IMR-90 (cell line): ENCODE measurements around the gene PARK7. TPM values are rescaled to one million over a fixed set of nuclear protein-coding genes. Genes with fewer than 3 reads are reported as not detected.
A peak's percentile ranks its signal among the peaks of the same experiment; 100 is the strongest.

ENCODE experiments used
- ATAC-seq: fragments of 200-7000 bp; cut with Tn5 transposase; 2 replicates; pipeline ENCODE4 v1.9.1; 2020; ENCODE audit warnings: low read depth, mild to moderate bottlenecking, moderate library complexity
- BruUV-seq: library from RNA; stranded (reverse); fragments of 400-500 nt; replicated peaks from 2 replicates; lab custom pipeline; 2021; lab: Mats Ljungman, UMichigan
- CTCF ChIA-PET: fragments of 300-600 bp; formaldehyde crosslinking; extraction: SDS; loops from one replicate; lab custom pipeline; 2021; ENCODE audit warnings: antibody characterized with exemption; lab: Yijun Ruan, JAX
- POLR2A ChIA-PET: fragments of 300-600 bp; sonication (Branson Sonifier 250); formaldehyde crosslinking; loops from one replicate; lab custom pipeline; 2022; ENCODE audit warnings: antibody characterized with exemption; ENCODE audit not compliant: unreplicated experiment; lab: Charles Lee
- DNase-seq: peaks from one replicate; pipeline ENCODE4 v3.0.0; 2013
- H2AFZ ChIP-seq: replicated peaks from 2 replicates; pipeline ENCODE3; 2013; ENCODE audit warnings: low read length, mild to moderate bottlenecking; ENCODE audit not compliant: poor library complexity
- H2AK5ac ChIP-seq: 2 replicates; pipeline ENCODE4 v1.6.1; 2013; ENCODE audit warnings: low read depth, low read length, inconsistent platforms
- H2AK9ac ChIP-seq: replicated peaks from 2 replicates; pipeline ENCODE3; 2013; ENCODE audit warnings: mild to moderate bottlenecking, low read depth, low read length, moderate library complexity; ENCODE audit not compliant: poor library complexity
- H2BK120ac ChIP-seq: 2 replicates; pipeline ENCODE4 v1.6.1; 2013; ENCODE audit warnings: low read depth, low read length, inconsistent platforms
- H2BK15ac ChIP-seq: 3 replicates; pipeline ENCODE4 v1.6.1; 2013; ENCODE audit warnings: low read depth, low read length, inconsistent platforms
- H2BK20ac ChIP-seq: 2 replicates; pipeline ENCODE4 v1.6.1; 2013; ENCODE audit warnings: low read depth, mild to moderate bottlenecking, inconsistent platforms, low read length, moderate library complexity
- H2BK5ac ChIP-seq: 2 replicates; pipeline ENCODE4 v1.6.1; 2013; ENCODE audit warnings: mild to moderate bottlenecking, low read depth, low read length, inconsistent platforms; ENCODE audit not compliant: poor library complexity, severe bottlenecking
- H3K14ac ChIP-seq: replicated peaks from 2 replicates; pipeline ENCODE4 v1.6.1; 2013; ENCODE audit warnings: low read depth, low read length, inconsistent platforms
- H3K18ac ChIP-seq: 2 replicates; pipeline ENCODE4 v1.6.1; 2013; ENCODE audit warnings: low read depth, low read length, control low read depth
- H3K23ac ChIP-seq: 2 replicates; pipeline ENCODE4 v1.6.1; 2013; ENCODE audit warnings: low read depth, low read length, inconsistent platforms
- H3K27ac ChIP-seq: 2 replicates; pipeline ENCODE4 v1.5.1; 2013; ENCODE audit warnings: mild to moderate bottlenecking, control low read depth, low read length; ENCODE audit not compliant: insufficient read depth
- H3K27me3 ChIP-seq: 2 replicates; pipeline ENCODE4 v1.6.1; 2013; ENCODE audit warnings: low read length; ENCODE audit not compliant: control insufficient read depth, insufficient read depth
- H3K36me3 ChIP-seq: 2 replicates; pipeline ENCODE4 v1.6.1; 2013; ENCODE audit warnings: low read length, mixed read lengths; ENCODE audit not compliant: control insufficient read depth, insufficient read depth
- H3K4ac ChIP-seq: 2 replicates; pipeline ENCODE4 v1.6.1; 2013; ENCODE audit warnings: low read depth, low read length, inconsistent platforms
- H3K4me1 ChIP-seq: 2 replicates; pipeline ENCODE4 v1.6.1; 2013; ENCODE audit warnings: low read length, mixed read lengths; ENCODE audit not compliant: control insufficient read depth, insufficient read depth
- H3K4me2 ChIP-seq: 2 replicates; pipeline ENCODE4 v1.6.1; 2013; ENCODE audit warnings: low read depth, mild to moderate bottlenecking, control low read depth, low read length, moderate library complexity
- H3K4me3 ChIP-seq: 2 replicates; pipeline ENCODE4 v1.5.1; 2013; ENCODE audit warnings: low read depth, mild to moderate bottlenecking, control low read depth, low read length, moderate library complexity; ENCODE audit not compliant: insufficient read depth
- H3K56ac ChIP-seq: 2 replicates; pipeline ENCODE4 v1.6.1; 2013; ENCODE audit warnings: low read length, inconsistent platforms; ENCODE audit not compliant: insufficient read depth; ENCODE audit errors: extremely low read depth
- H3K79me1 ChIP-seq, 2 experiments: 2 replicates each; pipeline ENCODE4 v1.6.1; 2013; ENCODE audit warnings: low read length in 2 of 2, inconsistent platforms in 1 of 2, low read depth in 1 of 2
- H3K9ac ChIP-seq: 2 replicates; pipeline ENCODE4 v1.6.1; 2013; ENCODE audit warnings: low read depth, low read length, control low read depth
- H3K9me1 ChIP-seq: 2 replicates; pipeline ENCODE4 v1.6.1; 2013; ENCODE audit warnings: low read length, inconsistent platforms; ENCODE audit not compliant: insufficient read depth
- H3K9me3 ChIP-seq: 2 replicates; pipeline ENCODE4 v1.6.1; 2013; ENCODE audit warnings: low read length; ENCODE audit not compliant: control insufficient read depth, insufficient read depth
- H4K20me1 ChIP-seq: 2 replicates; pipeline ENCODE4 v1.6.1; 2013; ENCODE audit warnings: low read length, inconsistent platforms; ENCODE audit not compliant: insufficient read depth
- H4K5ac ChIP-seq: 2 replicates; pipeline ENCODE4 v1.6.1; 2013; ENCODE audit warnings: mild to moderate bottlenecking, low read depth, low read length, control low read depth
- H4K8ac ChIP-seq, 2 experiments: 2 replicates each; pipeline ENCODE4 v1.6.1; 2013; ENCODE audit warnings: low read depth in 2 of 2, low read length in 2 of 2, control low read depth in 1 of 2, inconsistent platforms in 1 of 2
- H4K91ac ChIP-seq: 2 replicates; pipeline ENCODE4 v1.6.1; 2013; ENCODE audit warnings: low read depth, low read length, inconsistent platforms; ENCODE audit not compliant: insufficient read depth
- BHLHE40 ChIP-seq: fragments of 150-350 bp; IDR thresholded peaks from 2 replicates; pipeline ENCODE4 v1.6.1; 2016; ENCODE audit warnings: mild to moderate bottlenecking, low read depth, low read length
- CEBPB ChIP-seq: IDR thresholded peaks from 2 replicates; pipeline ENCODE4 v1.6.1; 2012; ENCODE audit warnings: low read depth, low read length, improper control_type of control experiment
- MAFK ChIP-seq: IDR thresholded peaks from 2 replicates; pipeline ENCODE4 v1.6.1; 2012; ENCODE audit warnings: low read depth, low read length, improper control_type of control experiment
- MXI1 ChIP-seq: IDR thresholded peaks from 2 replicates; pipeline ENCODE4 v1.6.1; 2012; ENCODE audit warnings: low read depth, mild to moderate bottlenecking, low read length, moderate library complexity, borderline replicate concordance
- NFE2L2 ChIP-seq: fragments of 150-350 bp; IDR thresholded peaks from 2 replicates; pipeline ENCODE4 v1.6.1; 2016; ENCODE audit warnings: low read depth, mild to moderate bottlenecking, low read length
- POLR2A ChIP-seq: IDR thresholded peaks from 2 replicates; pipeline ENCODE4 v1.6.1; 2012; ENCODE audit warnings: mild to moderate bottlenecking, low read depth, low read length
- RAD21 ChIP-seq: IDR thresholded peaks from 2 replicates; pipeline ENCODE4 v1.6.1; 2012; ENCODE audit warnings: low read length, improper control_type of control experiment
- RCOR1 ChIP-seq: IDR thresholded peaks from 2 replicates; pipeline ENCODE4 v1.6.1; 2012; ENCODE audit warnings: mild to moderate bottlenecking, low read length, improper control_type of control experiment; ENCODE audit not compliant: insufficient replicate concordance
- RFX5 ChIP-seq: IDR thresholded peaks from 2 replicates; pipeline ENCODE4 v1.8.0; 2012; ENCODE audit warnings: low read depth, mild to moderate bottlenecking, low read length, moderate library complexity
- SMC3 ChIP-seq: fragments of 150-350 bp; IDR thresholded peaks from 2 replicates; pipeline ENCODE4 v1.6.1; 2016; ENCODE audit warnings: low read depth, mild to moderate bottlenecking, antibody characterized with exemption, low read length, moderate library complexity
- WGBS, 2 experiments: methylation state at CpG; one replicate each; pipeline versions ENCODE4 v1.1.5 to v1.1.7; 2013; ENCODE audit warnings: missing lambda C conversion rate in 2 of 2; ENCODE audit not compliant: insufficient read length in 1 of 2; ENCODE audit errors: extremely low coverage in 2 of 2; 5-methylcytosine and 5-hydroxymethylcytosine counted together
- dilution Hi-C: fragments of 300-500 bp; cut with HindIII; formaldehyde crosslinking; loops from one replicate; pipeline ENCODE4 v1.14.3; 2018; ENCODE audit warnings: low sequenced_read_pairs; ENCODE audit not compliant: unreplicated experiment
- in situ Hi-C: fragments of 300-500 bp; cut with MboI; formaldehyde crosslinking; loops from 3 replicates; pipeline ENCODE4 v1.14.3; 2019; ENCODE audit warnings: low sequenced_read_pairs, inconsistent platforms, mixed read lengths
- intact Hi-C: fragments of 100-400 bp; cut with micrococcal nuclease; formaldehyde crosslinking; loops from 2 replicates; pipeline ENCODE4 v1.10.0; 2022
- polyA plus RNA-seq, 3 experiments: library from polyadenylated mRNA; depleted of rRNA; stranded (reverse); fragments of >200 nt; gene quantifications; 2 replicates each; pipeline ENCODE4 v1.2.3, GENCODE V29; 2012; ENCODE audit warnings: low replicate concordance in 1 of 3
- total RNA-seq: library from RNA; depleted of rRNA; stranded (reverse); fragments of >200 nt; gene quantifications from 2 replicates; pipeline ENCODE4 v1.2.3, GENCODE V29; 2012
- TF ChIP-seq, protein P1 (sequence below): fragments of 150-350 bp; IDR thresholded peaks from 2 replicates; pipeline ENCODE4 v1.6.1; 2017; ENCODE audit warnings: mild to moderate bottlenecking, antibody characterized with exemption, low read length, low read depth
- TF ChIP-seq, protein P2 (sequence below): fragments of 150-350 bp; IDR thresholded peaks from 2 replicates; pipeline ENCODE4 v1.6.1; 2016; ENCODE audit warnings: low read depth, mild to moderate bottlenecking, low read length, moderate library complexity, borderline replicate concordance
- TF ChIP-seq, protein P3 (sequence below): conservative IDR thresholded peaks from 2 replicates; pipeline ENCODE4 v1.5.1; 2012; ENCODE audit warnings: mild to moderate bottlenecking, low read depth, low read length, improper control_type of control experiment

PARK7 gene
- total and polyA plus RNA-seq, 2 of the 4 experiments (the other 2 are of a cell fraction) = 207 to 357 TPM

DNA sequence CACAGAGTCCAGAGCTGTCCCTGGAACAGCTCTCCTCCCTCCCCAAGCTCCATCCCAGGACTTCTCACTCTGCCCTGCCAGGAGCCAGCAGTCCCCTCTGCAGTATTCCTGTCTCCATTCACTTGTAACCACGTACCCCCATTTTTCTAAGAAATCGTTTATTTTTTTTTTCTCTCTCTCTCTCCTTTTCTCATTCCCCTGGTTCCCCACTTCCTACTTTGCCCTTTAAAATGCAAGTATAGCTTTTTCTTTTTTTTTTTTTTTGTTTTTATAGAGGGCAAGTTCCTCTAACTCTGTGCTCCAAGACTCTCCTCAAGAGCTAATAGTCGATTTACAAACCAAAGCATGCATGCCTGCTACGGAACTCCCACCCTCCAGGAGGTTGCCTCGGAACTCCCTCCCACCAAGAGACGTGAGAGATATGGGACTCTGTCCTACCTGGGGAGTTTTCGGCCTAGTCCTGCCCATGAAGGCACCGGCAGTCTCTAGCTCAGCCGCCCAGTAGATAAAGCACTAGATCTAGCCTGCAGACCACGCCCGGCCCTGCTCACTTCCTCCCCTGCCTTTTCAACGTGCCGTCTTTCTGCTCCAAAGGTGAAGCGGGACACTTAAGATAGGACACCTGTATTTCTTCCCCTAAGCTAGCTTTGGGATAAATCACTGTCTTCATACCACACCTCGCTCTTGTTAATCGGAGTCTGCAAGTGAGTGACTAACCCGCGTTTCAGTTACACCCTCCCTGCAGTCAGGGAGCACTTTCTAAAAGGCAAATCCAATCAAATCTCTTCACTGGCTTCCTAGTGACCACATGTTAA, 48.6 kb upstream of the PARK7 start:
- intact Hi-C loops = no loop called here
- no peak overlapping the region for H2BK120ac ChIP-seq
- ATAC-seq (no peak), DNase-seq (no peak)
- no peaks in the 10 kb centered on the region for H3K79me1 ChIP-seq
- no peak overlapping the region for H4K8ac ChIP-seq
- H3K23ac ChIP-seq = no peak overlapping the region
- no peak overlapping the region for H3K4me3 ChIP-seq
- peak overlapping the region; percentile 69 for H2AFZ ChIP-seq
- no peaks in the 10 kb centered on the region for H3K9me1 ChIP-seq
- ChIA-PET CTCF (interaction anchor here (1.1 kb wide), 1 partner anchor 102 kb away, joined by 3 read pairs; no protein-coding TSS in a partner anchor), POLR2A (interaction anchor here (0.6 kb wide), 1 partner anchor 85 kb away, joined by 3 read pairs; no protein-coding TSS in a partner anchor)
- no peak overlapping the region for H2BK20ac ChIP-seq
- no peak overlapping the region for H2BK15ac ChIP-seq
- H3K18ac ChIP-seq = no peak overlapping the region
- H4K91ac ChIP-seq = no peak overlapping the region
- H3K9me3 ChIP-seq = no peaks in the 10 kb centered on the region
- no peak overlapping the region for H3K4ac ChIP-seq
- no peak overlapping the region for H3K9ac ChIP-seq
- no TSS peak for BruUV-seq
- in situ Hi-C loops = no loop called here
- H2AK9ac ChIP-seq = no peak overlapping the region
- H3K56ac ChIP-seq = no peak overlapping the region
- no peak overlapping the region for H3K4me2 ChIP-seq
- H2BK5ac ChIP-seq = no peak overlapping the region
- dilution Hi-C loops = no loop called here
- WGBS, 2 experiments = 65% methylated on average over 11 of the region's 18 CpGs; no CpG with 5 or more reads in 1 of the 2 experiments
- H4K5ac ChIP-seq = no peak overlapping the region
- H3K14ac ChIP-seq = no peak overlapping the region
- no peaks in the 10 kb centered on the region for H3K36me3 ChIP-seq
- no peaks in the 10 kb centered on the region for H4K20me1 ChIP-seq
- H3K27me3 ChIP-seq = peaks cover 2% of the 10 kb centered on the region; the same call in 1 of the 2 replicates
- TF ChIP-seq, protein P1, sequence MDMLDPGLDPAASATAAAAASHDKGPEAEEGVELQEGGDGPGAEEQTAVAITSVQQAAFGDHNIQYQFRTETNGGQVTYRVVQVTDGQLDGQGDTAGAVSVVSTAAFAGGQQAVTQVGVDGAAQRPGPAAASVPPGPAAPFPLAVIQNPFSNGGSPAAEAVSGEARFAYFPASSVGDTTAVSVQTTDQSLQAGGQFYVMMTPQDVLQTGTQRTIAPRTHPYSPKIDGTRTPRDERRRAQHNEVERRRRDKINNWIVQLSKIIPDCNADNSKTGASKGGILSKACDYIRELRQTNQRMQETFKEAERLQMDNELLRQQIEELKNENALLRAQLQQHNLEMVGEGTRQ = no peak
- no peak for TF ChIP-seq POLR2A
- TF ChIP-seq RAD21 = no peak
- no peak for TF ChIP-seq MXI1
- no peak for TF ChIP-seq RFX5
- TF ChIP-seq CEBPB = no peak
- no peak for TF ChIP-seq MAFK
- no peak for TF ChIP-seq BHLHE40
- TF ChIP-seq, protein P2, sequence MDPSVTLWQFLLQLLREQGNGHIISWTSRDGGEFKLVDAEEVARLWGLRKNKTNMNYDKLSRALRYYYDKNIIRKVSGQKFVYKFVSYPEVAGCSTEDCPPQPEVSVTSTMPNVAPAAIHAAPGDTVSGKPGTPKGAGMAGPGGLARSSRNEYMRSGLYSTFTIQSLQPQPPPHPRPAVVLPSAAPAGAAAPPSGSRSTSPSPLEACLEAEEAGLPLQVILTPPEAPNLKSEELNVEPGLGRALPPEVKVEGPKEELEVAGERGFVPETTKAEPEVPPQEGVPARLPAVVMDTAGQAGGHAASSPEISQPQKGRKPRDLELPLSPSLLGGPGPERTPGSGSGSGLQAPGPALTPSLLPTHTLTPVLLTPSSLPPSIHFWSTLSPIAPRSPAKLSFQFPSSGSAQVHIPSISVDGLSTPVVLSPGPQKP = no peak
- TF ChIP-seq, protein P3, sequence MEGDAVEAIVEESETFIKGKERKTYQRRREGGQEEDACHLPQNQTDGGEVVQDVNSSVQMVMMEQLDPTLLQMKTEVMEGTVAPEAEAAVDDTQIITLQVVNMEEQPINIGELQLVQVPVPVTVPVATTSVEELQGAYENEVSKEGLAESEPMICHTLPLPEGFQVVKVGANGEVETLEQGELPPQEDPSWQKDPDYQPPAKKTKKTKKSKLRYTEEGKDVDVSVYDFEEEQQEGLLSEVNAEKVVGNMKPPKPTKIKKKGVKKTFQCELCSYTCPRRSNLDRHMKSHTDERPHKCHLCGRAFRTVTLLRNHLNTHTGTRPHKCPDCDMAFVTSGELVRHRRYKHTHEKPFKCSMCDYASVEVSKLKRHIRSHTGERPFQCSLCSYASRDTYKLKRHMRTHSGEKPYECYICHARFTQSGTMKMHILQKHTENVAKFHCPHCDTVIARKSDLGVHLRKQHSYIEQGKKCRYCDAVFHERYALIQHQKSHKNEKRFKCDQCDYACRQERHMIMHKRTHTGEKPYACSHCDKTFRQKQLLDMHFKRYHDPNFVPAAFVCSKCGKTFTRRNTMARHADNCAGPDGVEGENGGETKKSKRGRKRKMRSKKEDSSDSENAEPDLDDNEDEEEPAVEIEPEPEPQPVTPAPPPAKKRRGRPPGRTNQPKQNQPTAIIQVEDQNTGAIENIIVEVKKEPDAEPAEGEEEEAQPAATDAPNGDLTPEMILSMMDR = no peak
- no peak for TF ChIP-seq RCOR1
- TF ChIP-seq NFE2L2 = no peak
- no peak for TF ChIP-seq SMC3
- H2AK5ac ChIP-seq = no peak overlapping the region
- no peaks in the 10 kb centered on the region for H3K4me1 ChIP-seq
- no peak overlapping the region for H3K27ac ChIP-seq
